Lung microvascular endothelial cell (primary cell): ENCODE data around the gene CEP250. TPM values are rescaled to one million over a fixed set of nuclear protein-coding genes. Genes with fewer than 3 reads are reported as not detected.
"Not testable (repeated sequence)": the region's sequence is repeated elsewhere in the genome, so short reads cannot be mapped to it uniquely, and the experiment has no call there.

Source experiments
- DNase-seq, 2 donors: peaks; one replicate each; pipeline versions ENCODE4 v3.0.0 to v3.0.0-alpha.2; 2010; ENCODE audit warnings: low read depth in 2 of 2
- total RNA-seq: library from RNA; depleted of rRNA; stranded (reverse); fragments of >200 nt; gene quantifications from 2 replicates; pipeline ENCODE4 v1.2.1, GENCODE V29; 2014

The CEP250 gene
- total RNA-seq, 1 donor from 2014 or later, result 6.2 TPM

- DNase-seq, result no peak
These were observed 4.1 kb upstream of the CEP250 start for GRCh38 chr20:35451295-35451694.

- no peak for DNase-seq
These were observed 1.8 kb upstream of the CEP250 start for GRCh38 chr20:35453647-35454046.

DNA sequence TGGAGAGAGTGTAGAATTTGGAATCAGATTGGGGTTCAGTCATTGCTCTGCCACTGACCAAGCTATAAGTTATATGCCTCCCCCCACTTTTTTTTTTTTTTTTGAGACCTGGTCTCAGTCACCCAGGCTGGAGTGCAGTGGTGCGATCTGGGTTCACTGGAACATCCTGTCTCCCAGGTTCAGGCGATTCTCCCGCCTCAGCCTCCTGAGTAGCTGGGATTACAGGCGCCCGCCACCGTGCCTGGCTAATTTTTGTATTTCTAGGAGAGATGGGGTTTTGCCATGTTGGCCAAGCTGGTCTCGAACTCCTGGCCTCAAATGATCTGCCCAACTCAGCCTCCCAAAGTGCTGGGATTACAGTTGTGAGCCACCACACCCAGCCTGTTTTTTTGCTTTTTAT, 1.3 kb downstream of the CEP250 start:
- DNase-seq, result not testable (repeated sequence)

DNA sequence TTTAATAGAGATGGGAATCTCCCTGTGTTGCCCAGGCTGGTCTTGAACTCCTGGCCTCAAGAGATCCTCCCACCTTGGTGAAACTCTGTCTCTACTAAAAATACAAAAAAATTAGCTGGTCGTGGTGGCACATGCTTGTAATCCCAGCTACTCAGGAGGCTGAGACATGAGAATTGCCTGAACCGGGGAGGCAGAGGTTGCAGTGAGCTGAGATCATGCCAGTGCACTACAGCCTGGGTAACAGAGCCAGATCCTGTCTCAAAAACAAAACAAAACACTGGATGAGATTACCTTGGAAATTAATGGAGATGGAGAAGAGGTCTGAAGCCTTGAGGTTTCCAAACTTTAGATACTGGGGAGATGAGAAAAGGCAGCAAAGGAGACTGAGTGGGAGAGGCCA, 2.1 kb downstream of the CEP250 start:
- not testable (repeated sequence) for DNase-seq

DNA sequence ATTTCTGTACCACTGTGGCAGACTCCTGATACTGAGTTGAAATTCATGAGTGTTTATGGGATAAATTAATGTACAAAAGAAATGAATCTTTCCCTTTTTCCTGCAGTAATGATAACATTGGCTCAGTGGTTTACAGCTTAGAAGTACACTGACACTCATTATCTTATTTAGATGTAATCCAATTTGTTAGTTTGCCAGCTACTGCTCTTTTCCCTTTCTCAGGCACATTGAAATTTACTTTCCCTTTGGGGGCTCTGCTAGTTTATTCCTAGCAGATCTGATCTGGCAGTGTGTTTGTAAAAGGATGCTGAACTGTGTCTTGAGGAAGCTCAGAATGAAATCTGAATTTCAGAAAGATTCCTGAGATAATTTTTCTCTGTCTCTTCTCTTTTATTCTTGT, 3.0 kb downstream of the CEP250 start:
- DNase-seq, result no peak

DNA sequence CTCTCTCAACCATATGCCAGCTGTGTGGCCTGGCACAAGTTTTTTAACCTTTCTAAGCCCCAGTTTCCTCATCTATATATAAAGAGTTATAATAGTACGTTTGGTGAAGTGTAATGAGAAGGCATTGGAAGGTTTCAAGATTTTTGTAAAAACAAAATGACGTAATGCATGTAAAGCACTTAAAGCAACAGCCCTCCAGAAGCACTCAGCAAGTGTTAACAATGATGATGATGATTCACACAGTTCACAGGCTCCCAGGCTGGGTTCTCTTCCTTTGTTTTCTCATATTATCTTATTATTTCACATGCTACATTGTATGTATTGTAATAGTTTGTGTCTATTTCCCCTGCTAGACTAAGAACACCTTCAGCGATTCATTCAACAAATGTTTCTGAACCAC, 6.2 kb downstream of the CEP250 start:
- peak; percentile 68 to 80 for DNase-seq

DNA sequence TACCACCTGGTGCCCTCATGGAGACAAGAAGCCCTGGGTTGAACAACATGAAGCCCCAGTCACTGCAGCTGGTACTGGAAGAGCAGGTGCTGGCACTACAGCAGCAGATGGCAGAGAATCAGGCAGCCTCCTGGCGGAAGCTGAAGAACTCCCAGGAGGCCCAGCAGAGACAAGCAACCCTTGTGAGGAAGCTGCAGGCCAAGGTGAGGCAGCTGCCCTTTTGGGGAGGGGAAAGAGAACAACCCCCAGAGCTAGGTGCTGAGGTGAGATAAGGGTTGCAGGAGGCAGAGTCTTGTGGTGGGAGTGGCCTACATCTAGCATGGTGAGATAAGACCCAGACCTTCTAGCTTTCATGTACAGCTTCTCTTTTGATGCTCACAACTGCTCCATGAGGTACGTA, 7.0 kb downstream of the CEP250 start:
- DNase-seq, result no peak

GRCh38 chr20:35463455-35464300, 8.3 kb downstream of the CEP250 start:
- peak; percentile 82 to 83 for DNase-seq

DNA sequence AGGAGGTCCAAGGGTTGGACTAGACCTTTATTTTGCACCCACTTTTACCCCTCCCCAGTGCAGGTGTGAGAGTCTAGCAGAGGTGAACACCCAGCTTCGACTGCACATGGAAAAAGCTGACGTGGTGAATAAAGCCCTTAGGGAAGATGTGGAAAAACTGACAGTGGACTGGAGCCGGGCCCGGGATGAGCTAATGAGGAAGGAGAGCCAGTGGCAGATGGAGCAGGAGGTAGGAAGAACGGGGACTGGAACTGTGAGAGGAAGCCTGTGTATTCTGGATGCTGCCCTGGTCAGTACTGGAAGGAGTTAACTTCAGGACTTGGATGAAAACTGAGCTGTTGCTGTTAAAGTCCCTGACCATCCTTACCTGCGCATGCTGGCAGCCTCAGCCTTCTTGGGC, 10.6 kb downstream of the CEP250 start:
- peak in 1 of 2 donors; percentile 49 for DNase-seq

DNA sequence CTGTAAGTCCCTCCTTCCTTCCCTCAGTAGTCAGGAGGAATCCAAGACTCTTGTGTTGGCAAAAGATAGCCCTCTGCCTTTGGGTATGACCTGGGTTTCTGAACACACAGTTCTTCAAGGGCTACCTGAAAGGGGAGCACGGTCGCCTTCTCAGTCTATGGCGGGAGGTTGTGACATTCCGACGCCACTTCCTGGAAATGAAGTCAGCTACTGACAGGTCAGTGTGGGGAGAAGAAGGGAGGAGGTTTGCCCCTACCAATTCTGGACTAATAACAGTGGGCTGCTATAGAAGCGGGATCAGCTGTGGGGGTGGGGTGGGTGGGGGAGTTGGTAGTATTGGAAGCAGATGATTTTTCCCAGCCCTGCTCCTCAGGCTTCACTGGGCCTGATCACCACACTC, 11.5 kb downstream of the CEP250 start:
- DNase-seq, result no peak

- peak; percentile 17 to 70 for DNase-seq
These were observed 12.2 kb downstream of the CEP250 start for GRCh38 chr20:35467339-35468224.

- no peak for DNase-seq
These were observed 13.4 kb downstream of the CEP250 start for GRCh38 chr20:35468671-35469334.

DNA sequence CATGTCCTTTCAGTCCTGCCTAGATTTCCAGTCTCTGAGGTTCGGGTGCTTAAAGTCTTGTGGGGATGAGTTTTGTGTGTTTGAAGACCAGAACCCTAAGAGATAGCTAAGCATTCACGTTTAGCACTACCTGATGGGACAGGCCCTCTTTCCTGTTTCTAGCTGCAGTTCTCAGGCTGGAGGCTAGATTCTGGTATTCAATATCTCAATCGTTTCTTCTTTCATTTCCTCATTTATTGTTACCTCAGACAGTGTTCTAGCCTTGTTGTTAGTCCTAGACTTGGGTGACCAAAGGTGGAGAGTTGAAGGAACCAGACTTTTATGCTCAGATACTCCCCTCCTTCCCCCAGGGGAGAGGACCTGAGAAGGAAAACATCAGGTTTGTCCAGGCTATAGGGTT, 16.8 kb downstream of the CEP250 start:
- no peak for DNase-seq

DNA sequence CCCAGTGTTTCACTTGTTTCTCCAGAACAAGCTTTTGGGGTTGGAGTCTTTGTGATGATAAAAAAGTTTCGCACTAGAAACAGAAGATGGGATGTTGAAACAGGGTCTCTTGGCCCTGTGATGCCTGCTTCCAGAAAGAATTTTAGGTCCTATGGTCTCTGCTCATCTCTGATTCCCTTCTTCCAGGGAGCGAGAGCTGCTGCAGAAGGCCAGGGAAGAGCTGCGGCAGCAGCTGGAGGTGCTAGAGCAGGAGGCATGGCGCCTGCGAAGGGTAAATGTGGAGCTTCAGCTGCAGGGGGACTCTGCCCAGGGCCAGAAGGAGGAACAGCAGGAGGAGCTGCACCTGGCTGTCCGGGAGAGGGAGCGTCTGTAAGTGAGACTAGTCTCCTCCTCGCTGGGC, 18.3 kb downstream of the CEP250 start:
- no peak for DNase-seq

DNA sequence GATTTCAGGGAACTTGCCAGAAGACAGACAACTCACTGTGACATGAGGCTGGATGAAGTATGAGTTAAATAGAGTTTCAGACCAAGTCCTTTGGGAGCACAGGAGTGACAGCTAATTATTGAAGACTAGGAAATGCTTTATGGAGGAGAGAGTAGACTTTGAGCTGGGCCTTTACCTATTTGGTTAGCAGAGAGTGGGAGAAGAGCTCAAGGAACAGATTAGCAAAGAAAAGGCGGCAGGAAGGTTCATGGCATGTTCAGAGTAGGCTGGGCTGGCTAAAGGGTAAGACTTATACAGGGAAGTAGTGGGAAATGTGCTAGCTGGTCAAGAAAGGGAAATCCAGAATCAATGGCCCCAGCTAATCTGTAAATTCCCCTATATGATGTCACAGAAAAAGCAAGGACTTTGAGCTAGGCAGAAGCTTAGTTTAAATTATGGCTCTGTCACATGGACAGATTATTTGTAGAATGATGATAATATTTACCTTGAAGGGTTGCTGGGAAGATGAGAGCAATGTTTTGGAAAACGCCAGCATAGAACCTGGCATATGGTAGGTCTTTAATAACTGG, 19.0 kb downstream of the CEP250 start:
- no peak for DNase-seq

GRCh38 chr20:35476288-35476687, 20.9 kb downstream of the CEP250 start:
- DNase-seq, result no peak

DNA sequence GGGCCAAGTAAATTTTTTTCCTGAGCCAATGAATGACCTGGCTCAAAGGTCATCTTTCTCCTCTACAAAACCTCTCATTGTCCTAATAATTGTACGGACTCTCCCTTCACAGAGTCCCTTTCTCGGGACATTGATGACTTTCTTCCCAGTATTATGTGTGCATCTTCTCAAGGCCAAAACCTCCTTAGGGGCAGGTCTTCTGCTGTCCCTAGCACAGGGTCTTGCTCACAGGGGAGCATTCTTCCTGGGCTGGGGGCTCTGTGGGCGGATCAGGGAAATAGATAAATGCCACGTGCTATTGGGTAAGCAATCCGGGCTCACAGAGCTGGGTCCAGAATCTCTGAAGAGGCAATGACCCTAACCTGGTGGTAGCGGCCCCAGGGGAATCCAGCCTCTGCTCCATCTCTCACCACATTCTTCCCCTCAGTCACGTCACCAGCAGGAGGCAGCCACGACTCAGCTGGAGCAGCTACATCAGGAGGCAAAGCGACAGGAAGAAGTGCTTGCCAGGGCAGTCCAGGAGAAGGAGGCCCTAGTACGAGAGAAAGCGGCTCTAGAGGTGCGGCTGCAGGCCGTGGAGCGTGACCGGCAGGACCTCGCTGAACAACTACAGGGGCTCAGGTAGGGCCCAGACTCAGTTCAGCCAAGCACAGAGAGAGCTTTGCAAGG, 23.5 kb downstream of the CEP250 start:
- DNase-seq, result peak; percentile 29 to 41

DNA sequence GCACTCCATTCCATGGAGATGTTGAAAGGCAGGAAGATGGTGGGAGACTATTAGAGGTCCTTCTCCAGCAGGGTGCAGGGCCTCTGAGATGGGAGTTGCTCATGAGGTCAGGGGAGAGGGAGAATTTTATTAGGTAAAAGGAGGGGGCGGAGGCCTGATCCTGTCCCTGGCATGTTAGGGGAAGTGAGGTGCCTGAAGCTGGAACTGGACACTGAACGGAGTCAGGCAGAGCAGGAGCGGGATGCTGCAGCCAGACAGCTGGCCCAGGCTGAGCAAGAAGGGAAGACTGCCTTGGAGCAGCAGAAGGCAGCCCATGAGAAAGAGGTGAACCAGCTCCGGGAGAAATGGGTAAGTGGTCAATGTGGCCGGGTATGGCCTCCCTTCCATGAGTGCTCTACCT, 24.4 kb downstream of the CEP250 start:
- DNase-seq, result no peak

DNA sequence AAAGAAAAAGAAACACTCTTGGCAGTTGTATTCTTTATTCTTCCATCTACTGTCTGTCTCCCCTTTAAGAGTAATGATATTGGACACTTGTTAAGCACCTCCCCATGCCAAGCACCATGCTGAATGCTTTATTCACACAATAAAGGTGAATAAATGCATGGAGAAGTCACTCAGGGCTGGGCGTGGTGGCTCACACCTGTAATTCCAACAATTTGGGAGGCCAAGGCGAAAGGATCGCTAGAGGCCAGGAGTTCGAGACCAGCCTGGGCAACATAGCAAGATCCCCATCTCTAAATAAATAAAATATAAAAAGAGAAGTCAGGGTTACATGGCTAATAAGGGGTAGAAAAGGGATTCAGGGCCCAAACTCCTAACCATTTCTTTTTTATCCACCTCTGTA, 32.1 kb downstream of the CEP250 start:
- DNase-seq, result no peak

DNA sequence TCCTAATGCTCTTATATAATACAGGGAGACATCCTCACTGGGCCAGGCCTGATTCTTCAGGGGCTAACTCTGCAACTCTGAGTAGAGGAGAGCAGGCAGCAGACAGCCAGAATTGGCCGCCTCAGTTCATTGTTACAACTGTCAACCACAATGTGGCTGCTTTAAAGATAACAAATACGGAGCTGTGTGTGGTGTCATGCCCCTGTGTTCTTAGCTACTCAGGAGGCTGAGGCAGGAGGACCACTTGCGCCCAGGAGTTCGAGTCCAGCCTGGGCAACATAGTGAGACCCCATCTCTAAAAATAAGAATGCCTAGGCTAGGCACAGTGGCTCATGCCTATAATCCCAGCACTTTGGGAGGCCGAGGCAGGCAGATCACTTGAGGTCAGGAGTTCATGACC, 34.3 kb downstream of the CEP250 start:
- DNase-seq, result no peak

DNA sequence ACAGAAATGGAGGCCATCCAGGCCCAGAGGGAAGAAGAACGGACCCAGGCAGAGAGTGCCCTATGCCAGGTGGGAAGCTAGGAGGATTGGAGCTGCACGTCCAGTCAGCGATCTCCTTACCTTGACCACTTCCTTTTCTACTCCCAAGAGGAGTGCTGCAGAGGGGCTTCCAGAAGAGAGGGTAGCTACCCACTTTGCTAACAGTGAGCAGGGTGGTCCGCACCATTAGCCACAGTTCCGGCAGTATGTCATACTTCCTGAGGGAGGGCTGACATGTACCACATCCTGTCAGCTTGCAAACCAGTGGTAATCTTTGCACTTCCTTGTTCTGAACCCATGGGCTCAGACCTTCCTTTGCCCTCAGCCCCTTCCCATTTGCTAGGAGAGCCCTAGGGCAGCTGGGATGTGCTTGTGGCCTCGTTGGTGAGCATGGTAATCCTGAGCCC, 35.4 kb downstream of the CEP250 start:
- DNase-seq, result peak; percentile 10 to 59
